B cell (primary cell): ENCODE measurements around the gene GP1BB.

Experiments
- EZH2 ChIP-seq: IDR thresholded peaks from 2 replicates; pipeline ENCODE4 v1.6.1; 2012; ENCODE audit warnings: borderline replicate concordance, low read depth, mild to moderate bottlenecking, moderate library complexity, low read length; ENCODE audit not compliant: insufficient read depth, poor library complexity, severe bottlenecking
- TF ChIP-seq, protein P1 (sequence below): fragments of 200-600 bp; IDR thresholded peaks from one replicate; pipeline ENCODE4 v1.8.0; 2022; ENCODE audit warnings: antibody characterized with exemption, mild to moderate bottlenecking

DNA sequence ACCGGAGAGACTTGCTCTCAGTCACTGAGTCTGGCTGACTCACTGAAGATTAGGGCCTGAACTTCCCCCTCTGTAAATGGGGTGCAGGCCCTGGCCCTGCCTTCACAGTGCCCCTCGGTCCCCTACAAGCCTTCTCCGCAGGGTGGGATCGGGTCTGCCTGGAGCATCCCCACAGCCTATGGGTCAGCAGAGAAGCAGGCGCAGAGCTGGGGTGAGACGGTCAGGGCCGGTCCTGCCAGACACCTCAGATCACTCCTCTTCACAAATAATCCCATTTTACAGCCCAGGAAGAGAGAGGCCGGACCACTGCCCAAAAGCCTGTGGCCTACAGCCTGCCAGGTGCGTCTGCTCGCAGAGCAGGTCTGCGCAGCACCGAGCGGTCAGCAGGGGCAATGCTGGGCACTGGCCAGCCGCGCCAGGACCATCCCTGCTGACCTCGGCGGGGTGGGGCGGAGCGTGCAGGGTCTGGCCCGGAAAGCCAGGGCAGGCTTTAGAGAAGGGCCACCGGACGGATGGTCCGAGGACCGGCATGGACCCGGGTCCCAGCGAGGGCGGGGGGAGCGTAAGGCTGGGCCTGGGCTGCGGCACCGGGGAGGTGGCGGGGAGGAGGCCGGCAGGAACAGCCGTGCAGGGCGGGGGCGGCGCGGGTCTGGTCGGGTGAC lies 9.6 kb upstream of the GP1BB start:
- TF ChIP-seq, protein P1, sequence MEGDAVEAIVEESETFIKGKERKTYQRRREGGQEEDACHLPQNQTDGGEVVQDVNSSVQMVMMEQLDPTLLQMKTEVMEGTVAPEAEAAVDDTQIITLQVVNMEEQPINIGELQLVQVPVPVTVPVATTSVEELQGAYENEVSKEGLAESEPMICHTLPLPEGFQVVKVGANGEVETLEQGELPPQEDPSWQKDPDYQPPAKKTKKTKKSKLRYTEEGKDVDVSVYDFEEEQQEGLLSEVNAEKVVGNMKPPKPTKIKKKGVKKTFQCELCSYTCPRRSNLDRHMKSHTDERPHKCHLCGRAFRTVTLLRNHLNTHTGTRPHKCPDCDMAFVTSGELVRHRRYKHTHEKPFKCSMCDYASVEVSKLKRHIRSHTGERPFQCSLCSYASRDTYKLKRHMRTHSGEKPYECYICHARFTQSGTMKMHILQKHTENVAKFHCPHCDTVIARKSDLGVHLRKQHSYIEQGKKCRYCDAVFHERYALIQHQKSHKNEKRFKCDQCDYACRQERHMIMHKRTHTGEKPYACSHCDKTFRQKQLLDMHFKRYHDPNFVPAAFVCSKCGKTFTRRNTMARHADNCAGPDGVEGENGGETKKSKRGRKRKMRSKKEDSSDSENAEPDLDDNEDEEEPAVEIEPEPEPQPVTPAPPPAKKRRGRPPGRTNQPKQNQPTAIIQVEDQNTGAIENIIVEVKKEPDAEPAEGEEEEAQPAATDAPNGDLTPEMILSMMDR, result no peak
- TF ChIP-seq EZH2, result no peak
